PFSK-1 (cell line): ENCODE measurements around the gene SLC12A8.

Source experiments
- POLR2AphosphoS5 ChIP-seq: IDR thresholded peaks from 2 replicates; pipeline ENCODE4 v1.6.1; 2012; ENCODE audit warnings: low read depth, mild to moderate bottlenecking, control low read depth, low read length, moderate library complexity
- TAF1 ChIP-seq: IDR thresholded peaks from 2 replicates; pipeline ENCODE4 v1.6.1; 2012; ENCODE audit warnings: low read length, control low read depth, borderline replicate concordance; ENCODE audit not compliant: insufficient read depth
- TF ChIP-seq, protein P1 (sequence below), 2 experiments: IDR thresholded peaks; 2 replicates each; pipeline versions ENCODE4 v1.6.1 to v1.8.0; 2011 to 2012; ENCODE audit warnings: low read depth in 2 of 2, low read length in 2 of 2, control low read depth in 1 of 2, inconsistent platforms in 1 of 2, mild to moderate bottlenecking in 1 of 2, moderate library complexity in 1 of 2; ENCODE audit not compliant: insufficient read depth in 1 of 2

DNA sequence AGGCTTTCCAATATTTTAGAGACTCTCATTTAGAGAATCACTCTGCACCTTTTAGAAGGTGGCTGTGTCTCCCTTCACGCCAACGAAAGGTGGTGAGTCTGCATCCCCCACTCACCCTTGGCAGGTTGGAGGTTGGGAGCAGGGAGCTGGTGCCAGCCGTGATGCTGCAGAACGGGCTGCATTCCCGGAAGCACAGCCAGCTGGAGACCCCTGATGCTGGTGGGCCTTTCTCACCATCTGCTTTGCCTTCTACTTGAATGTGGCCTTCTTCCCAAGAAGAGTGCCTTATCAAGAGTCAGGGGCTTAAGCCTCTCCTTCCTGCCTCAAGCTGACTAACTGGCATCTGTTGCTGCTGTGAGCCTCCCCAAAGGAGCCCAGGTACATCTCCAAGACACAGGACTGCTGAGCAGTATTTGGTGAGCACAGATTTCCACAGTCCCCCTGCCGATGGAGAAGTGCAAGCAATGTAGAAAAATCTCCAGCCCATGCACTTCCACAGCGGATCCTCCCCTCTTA lies 139.1 kb downstream of the SLC12A8 start:
- TF ChIP-seq POLR2AphosphoS5 (no peak), TAF1 (no peak)
- TF ChIP-seq, protein P1, sequence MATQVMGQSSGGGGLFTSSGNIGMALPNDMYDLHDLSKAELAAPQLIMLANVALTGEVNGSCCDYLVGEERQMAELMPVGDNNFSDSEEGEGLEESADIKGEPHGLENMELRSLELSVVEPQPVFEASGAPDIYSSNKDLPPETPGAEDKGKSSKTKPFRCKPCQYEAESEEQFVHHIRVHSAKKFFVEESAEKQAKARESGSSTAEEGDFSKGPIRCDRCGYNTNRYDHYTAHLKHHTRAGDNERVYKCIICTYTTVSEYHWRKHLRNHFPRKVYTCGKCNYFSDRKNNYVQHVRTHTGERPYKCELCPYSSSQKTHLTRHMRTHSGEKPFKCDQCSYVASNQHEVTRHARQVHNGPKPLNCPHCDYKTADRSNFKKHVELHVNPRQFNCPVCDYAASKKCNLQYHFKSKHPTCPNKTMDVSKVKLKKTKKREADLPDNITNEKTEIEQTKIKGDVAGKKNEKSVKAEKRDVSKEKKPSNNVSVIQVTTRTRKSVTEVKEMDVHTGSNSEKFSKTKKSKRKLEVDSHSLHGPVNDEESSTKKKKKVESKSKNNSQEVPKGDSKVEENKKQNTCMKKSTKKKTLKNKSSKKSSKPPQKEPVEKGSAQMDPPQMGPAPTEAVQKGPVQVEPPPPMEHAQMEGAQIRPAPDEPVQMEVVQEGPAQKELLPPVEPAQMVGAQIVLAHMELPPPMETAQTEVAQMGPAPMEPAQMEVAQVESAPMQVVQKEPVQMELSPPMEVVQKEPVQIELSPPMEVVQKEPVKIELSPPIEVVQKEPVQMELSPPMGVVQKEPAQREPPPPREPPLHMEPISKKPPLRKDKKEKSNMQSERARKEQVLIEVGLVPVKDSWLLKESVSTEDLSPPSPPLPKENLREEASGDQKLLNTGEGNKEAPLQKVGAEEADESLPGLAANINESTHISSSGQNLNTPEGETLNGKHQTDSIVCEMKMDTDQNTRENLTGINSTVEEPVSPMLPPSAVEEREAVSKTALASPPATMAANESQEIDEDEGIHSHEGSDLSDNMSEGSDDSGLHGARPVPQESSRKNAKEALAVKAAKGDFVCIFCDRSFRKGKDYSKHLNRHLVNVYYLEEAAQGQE (IDR thresholded peaks at IDR 0.05; ENCODE audit: insufficient read depth in 1 of 2, low read depth in 2 of 2, low read length in 2 of 2): no peak
